Activated CD8-positive, alpha-beta memory T cell treated with anti-CD3 and anti-CD28 coated beads, Interleukin-2, amount 50 U/mL, for 1 hour (primary cell): ENCODE results near the gene MARS2.
"Not testable (repeated sequence)": the region's sequence is repeated elsewhere in the genome, so short reads cannot be mapped to it uniquely, and the experiment has no call there.

Experiments used
- DNase-seq: peaks from one replicate; pipeline ENCODE4 v3.0.0-alpha.2; 2020; ENCODE audit errors: extremely low read depth

MARS2 gene

GRCh38 chr2:197706839-197707207 lies 1.7 kb downstream of the MARS2 start:
- no peak for DNase-seq

GRCh38 chr2:197707316-197708213 lies 2.4 kb downstream of the MARS2 start:
- DNase-seq = no peak

GRCh38 chr2:197708331-197708730 lies 3.2 kb downstream of the MARS2 start:
- no peak for DNase-seq

GRCh38 chr2:197709140-197709539 lies 4.0 kb downstream of the MARS2 start:
- not testable (repeated sequence) for DNase-seq

- no peak for DNase-seq
These were observed 5.4 kb downstream of the MARS2 start for GRCh38 chr2:197710424-197711042.

GRCh38 chr2:197711578-197711977 lies 6.4 kb downstream of the MARS2 start:
- DNase-seq = no peak

- no peak for DNase-seq
These were observed 8.1 kb downstream of the MARS2 start for GRCh38 chr2:197713271-197713670.

GRCh38 chr2:197717863-197718262 lies 12.7 kb downstream of the MARS2 start:
- no peak for DNase-seq

- no peak for DNase-seq
These were observed 21.8 kb downstream of the MARS2 start for GRCh38 chr2:197727011-197727410.

- not testable (repeated sequence) for DNase-seq
These were observed 23.7 kb downstream of the MARS2 start for GRCh38 chr2:197728555-197729544.

- DNase-seq = no peak
These were observed 35.0 kb downstream of the MARS2 start for GRCh38 chr2:197740200-197740599.
